Activated CD4-positive, alpha-beta T cell treated with anti-CD3 and anti-CD28 coated beads, Interleukin-2, Interleukin-4, amounts not matched to agents 100 ng/mL and 50 ng/mL, durations not matched to agents 16 hours and 8 hours (primary cell): Measurements from ENCODE around the gene ARID1A.

ENCODE experiments used
- DNase-seq: peaks from one replicate; pipeline ENCODE4 v3.0.0-alpha.2; 2020; ENCODE audit warnings: low spot score

Gene ARID1A

DNA sequence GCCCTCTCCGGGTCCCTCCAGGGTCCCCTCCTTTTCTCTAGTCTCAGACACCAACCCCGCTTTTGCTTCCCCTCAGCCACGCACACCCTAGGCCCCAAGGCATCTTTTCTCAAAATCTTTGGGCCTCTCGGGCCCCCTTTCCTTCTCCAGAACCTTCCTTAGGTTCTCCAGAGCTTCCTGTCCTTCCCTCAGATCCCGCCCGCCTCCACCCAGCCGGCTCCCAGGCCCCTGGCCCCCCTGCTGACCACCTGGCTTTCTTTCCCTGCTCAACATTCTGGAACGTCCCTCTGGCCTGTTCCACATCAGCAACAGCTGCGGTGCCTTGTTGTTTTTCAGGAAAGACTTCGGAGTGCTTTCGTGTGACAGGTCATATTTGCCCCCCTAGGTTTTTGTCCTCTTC, 131.8 kb downstream of the ARID1A start:
- no peak for DNase-seq

DNA sequence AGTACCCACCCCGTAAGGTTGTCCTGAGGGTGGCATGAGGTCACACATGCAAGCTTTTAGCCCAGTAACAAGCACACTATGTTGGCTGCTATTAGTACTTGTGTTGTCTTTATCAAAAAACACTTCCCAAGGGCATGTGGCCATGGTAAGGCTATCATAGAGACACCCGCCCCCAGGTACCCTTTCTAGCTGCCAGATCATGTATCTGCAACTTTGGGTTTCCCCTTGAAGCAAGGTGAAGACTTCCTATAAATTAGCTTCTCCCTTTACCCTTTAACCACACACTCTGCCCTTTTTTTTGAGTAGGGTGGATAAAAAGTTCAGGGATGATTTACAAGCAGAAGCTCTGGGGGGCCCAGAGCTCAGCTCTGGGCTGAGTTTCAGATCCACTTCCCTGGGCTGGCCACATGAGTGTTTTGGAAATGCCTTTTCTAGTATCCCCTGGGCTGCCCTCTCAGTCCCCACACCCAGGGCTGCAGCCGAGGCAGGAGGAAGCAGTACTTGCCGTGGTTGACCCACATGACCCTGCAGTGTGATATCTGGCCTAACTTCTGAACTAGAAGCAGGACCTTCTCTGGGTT, 132.7 kb downstream of the ARID1A start:
- DNase-seq: no peak

DNA sequence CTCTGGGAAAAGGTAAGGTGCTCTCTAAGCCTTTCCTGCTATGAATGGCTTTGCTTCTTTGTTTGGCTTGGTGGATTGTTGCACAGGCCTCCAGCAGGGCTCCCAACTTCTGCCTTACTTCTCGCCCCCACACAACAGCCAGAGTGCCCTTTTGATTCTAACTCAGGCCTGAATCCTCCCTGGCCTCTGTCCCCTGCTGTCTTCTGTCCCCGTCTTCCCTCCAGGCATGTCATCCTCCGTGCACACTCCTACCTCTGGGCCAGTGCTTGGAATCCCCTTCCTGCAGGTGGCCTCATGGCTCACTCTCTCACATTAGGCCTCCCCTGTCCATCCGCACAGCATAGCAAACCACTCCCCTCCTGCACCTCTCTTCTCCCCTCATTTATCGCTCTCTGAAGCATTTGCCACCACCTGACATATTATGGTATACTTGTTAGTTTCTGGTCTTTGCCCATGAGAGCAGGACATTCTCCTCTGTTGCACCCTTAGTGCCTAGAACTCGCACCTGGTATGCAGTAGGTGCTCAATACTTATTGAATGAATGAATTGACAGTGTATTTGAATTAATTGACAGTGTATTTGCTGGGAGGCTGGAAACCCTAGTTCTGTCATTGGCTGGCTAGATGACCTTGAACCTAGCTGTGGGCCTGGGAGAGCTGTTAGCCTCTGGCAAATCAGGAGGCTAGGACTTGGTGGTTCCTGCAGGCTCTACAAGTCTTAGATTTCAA, 133.5 kb downstream of the ARID1A start:
- no peak for DNase-seq

DNA sequence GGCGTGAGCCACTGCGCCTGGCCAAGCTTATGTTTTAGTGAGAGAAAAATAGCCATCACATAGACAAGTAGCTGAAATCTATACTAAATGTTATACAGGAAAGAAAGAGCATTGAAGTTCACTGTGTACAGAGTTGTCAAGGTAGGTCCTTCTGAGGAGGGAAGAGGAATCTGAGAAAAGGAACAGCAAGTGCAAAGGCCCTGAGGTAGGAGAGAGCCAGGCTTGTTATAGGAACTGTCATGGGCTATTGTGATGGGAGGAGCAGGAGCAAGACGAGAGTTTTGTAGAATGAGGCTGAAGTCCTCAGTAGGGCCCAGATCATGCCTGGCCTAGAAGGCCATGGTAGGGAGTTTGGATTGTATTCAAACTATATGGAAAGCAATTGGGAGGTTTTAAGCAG, 135.2 kb downstream of the ARID1A start:
- DNase-seq: no peak
